CD4-positive, alpha-beta T cell treated with Interleukin-2 at 100 ng/mL for 4 hours (primary cell): ENCODE measurements around the gene ADGRV1.
"Not testable (repeated sequence)": the region's sequence is repeated elsewhere in the genome, so short reads cannot be mapped to it uniquely, and the experiment has no call there.

ENCODE experiments used
- DNase-seq: peaks from one replicate; pipeline ENCODE4 v3.0.0-alpha.2; 2020; ENCODE audit warnings: low spot score

The ADGRV1 gene

DNA sequence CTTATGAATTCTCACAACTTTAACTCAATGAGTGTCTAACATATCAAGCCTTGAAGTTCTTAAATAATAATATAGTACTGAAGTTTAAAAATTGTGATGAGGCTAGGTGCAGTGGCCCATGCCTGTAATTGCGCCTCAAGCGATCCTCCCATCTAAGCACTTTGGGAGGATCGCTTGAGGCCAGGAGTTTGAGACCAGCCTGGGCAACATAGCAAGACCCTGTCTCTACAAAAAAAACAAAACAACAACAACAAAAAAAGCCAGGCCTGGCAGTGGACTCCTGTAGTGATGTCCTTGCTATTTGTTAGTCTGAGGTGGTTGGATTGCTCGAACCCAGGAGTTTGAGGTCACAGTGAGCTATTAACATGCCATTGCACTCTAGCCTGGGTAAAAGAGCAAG, 98.4 kb downstream of the ADGRV1 start:
- no peak for DNase-seq

GRCh38 chr5:90657788-90658187, 99.2 kb downstream of the ADGRV1 start:
- DNase-seq, result no peak

- DNase-seq, result no peak
Measured at GRCh38 chr5:90658620-90659019, 100.0 kb downstream of the ADGRV1 start.

GRCh38 chr5:90668079-90668565, 109.5 kb downstream of the ADGRV1 start:
- not testable (repeated sequence) for DNase-seq

- no peak for DNase-seq
Measured at GRCh38 chr5:90675222-90675621, 116.6 kb downstream of the ADGRV1 start.

DNA sequence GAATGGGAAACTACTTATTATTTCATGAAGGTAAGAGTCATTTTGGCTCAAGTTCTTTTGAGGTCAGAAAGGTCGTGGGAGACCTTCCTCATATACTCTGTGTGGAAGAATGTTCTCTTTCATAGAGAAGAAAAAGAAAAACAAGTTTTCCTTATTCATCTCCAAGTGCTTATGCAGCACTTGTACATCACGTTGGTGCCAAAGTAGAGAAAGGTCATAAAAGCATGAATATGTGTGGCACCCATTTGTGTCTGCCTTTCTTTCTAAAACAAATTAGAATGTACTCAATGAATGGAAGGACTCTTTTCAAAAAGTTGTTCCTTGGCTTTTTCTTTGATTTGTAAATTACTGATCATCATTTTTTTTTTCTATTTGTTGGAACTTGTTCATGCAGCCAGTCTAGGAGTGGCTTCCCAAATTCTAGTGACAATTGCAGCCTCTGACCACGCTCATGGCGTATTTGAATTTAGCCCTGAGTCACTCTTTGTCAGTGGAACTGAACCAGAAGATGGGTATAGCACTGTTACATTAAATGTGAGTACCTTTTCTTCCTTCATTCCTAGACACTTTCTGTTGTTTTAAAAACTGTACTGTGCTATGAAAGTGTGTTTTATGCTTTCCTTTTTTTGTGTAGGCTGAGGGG, 122.4 kb downstream of the ADGRV1 start:
- no peak for DNase-seq

DNA sequence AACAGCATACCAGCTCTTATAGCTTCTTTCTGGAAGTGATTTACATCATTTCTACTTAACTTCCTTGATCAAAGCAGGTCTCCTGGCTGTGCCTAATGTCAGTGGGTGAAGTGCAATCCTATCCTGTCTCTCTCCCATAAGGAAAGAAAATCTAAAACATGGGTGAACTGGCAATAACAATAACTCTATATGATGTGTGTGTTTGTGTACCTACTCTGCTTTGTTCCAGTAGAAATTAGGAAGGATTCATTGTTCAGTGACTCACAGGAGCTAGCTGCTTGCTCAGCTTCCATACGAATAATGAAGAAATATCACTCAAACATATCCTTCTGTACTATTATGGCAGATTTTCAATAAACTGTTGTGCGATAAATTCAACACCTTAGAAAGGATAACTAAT, 123.7 kb downstream of the ADGRV1 start:
- DNase-seq, result no peak

GRCh38 chr5:90685425-90686022, 126.9 kb downstream of the ADGRV1 start:
- no peak for DNase-seq

- not testable (repeated sequence) for DNase-seq
Measured at GRCh38 chr5:90686363-90686762, 127.8 kb downstream of the ADGRV1 start.

DNA sequence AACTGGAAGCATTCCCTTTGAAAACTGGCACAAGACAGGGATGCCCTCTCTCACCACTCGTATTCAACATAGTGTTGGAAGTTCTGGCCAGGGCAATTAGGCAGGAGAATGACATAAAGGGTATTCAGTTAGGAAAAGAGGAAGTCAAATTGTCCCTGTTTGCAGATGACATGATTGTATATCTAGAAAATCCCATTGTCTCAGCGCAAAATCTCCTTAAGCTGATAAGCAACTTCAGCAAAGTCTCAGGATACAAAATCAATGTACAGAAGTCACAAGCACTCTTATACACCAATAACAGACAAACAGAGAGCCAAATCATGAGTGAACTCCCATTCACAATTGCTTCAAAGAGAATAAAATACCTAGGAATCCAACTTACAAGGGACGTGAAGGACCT, 128.9 kb downstream of the ADGRV1 start:
- not testable (repeated sequence) for DNase-seq

- no peak for DNase-seq
Measured at GRCh38 chr5:90689064-90689463, 130.5 kb downstream of the ADGRV1 start.

- no peak for DNase-seq
Measured at GRCh38 chr5:90690307-90690706, 131.7 kb downstream of the ADGRV1 start.

DNA sequence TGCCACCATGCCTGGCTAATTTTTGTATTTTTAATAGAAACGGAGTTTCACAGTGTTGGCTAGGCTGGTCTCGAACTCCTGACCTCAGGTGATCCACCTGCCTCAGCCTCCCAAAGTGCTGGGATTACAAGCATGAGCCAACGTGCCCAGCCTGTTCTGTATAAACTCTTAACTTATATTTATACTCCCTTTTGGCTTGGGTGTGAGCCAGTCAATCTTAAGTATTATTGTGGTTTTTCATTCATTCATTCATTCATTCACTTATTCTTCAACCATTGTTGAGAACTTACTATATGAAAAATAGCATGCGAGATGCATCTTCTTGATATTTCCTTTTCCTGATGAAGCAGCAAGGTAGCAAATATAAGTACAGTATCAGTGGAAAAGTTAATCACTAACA, 132.9 kb downstream of the ADGRV1 start:
- DNase-seq, result no peak

- DNase-seq, result no peak
Measured at GRCh38 chr5:90696153-90696552, 137.6 kb downstream of the ADGRV1 start.

- DNase-seq, result no peak
Measured at GRCh38 chr5:90700299-90700698, 141.7 kb downstream of the ADGRV1 start.

DNA sequence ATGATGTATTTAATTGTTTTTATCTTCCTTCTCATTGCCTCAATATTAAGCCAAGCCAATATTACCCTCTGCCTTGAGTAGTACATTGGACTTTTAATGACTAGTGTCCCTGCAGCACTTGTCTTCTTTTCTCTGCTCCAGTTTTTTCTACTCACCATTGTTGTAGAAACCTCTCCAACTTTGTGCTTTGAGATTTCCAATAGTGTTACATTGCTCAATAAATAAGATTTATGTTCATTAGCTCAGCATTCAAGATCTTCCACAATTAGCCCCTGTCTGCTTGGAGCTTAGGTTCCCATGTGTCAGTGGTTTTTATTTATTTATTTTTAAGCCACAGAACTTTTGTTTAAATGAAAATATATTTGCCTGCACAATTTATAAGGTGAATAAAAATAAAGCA, 145.3 kb downstream of the ADGRV1 start:
- no peak for DNase-seq

- no peak for DNase-seq
Measured at GRCh38 chr5:90707698-90708097, 149.1 kb downstream of the ADGRV1 start.

DNA sequence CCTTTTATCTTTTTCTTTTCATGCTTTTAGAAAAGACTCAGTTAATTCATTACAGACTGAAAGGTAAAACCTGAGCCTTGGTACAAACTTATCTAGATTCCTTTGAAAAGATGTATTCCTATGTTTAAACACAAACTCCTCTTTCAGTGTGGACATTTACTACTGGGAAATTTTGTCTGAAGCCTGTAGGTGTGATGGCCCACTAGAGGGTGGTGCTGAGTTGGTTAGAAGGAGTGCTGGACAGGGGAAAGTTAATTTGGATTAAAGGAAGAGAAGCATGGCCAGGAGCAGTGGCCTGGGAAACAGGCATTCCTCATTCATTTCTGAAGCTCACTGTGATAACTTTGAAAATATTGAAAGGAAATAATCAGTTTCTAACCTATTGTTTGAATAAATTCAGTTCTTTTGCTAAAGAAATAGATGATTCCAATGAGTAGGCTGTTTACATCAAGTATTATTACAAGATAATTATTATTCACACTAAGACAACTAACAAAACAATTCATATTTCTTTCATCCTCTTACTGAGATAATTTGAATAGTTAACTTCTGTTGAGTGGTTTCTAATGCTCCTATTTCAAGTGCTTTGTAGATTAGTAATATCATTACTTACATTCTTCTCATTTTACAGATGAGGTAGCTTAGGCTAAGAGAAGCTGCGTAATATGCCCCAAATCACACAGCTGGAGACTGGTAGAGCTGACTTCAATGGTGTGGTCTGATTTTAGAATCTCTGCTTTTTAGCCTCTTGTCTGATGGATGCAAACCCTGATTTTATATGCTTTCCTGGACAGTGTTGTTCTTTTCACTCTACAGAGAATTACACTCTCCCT, 150.9 kb downstream of the ADGRV1 start:
- DNase-seq, result no peak

GRCh38 chr5:90718387-90718786, 159.8 kb downstream of the ADGRV1 start:
- DNase-seq, result no peak

GRCh38 chr5:90739567-90739966, 181.0 kb downstream of the ADGRV1 start:
- DNase-seq, result no peak

GRCh38 chr5:90740244-90740799, 181.7 kb downstream of the ADGRV1 start:
- DNase-seq, result no peak

DNA sequence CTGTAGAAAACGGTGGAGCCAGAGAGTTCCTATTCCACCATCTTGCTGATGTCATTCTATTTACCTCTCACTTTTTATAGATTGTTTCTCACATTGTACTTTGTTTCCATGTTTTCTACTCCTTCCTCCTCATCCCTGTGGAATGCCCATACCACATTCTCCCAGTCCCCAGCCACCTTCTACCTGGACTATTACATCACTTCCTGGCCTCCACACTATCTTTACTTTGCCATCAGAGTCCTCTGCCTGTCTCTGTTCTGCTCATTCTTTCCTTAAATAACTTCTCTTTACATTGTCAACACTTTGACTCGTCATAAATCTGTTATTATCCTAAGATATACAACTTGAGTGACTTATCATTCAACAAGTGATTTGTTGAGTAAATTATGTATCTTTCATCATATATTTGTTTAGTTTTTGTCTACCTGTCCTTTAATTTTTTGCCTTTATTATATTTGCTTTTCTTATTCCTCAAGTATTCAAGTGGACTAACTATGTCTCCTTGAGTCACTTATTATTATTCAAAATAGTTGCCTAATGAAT, 182.5 kb downstream of the ADGRV1 start:
- DNase-seq, result no peak
